ENCODE data around the gene POLD4.

POLD4 gene

GRCh38 chr11:67314218-67314617 is 39.1 kb downstream of the POLD4 start:
- no peak for DNase-seq

GRCh38 chr11:67313125-67313890 is 40.0 kb downstream of the POLD4 start:
- DNase-seq = no peak

- no peak for DNase-seq
Observed at GRCh38 chr11:67312187-67313021, 40.9 kb downstream of the POLD4 start.

GRCh38 chr11:67311556-67312082 is 41.7 kb downstream of the POLD4 start:
- DNase-seq = no peak

- DNase-seq = no peak
Observed at GRCh38 chr11:67311051-67311555, 42.2 kb downstream of the POLD4 start.

- no peak for DNase-seq
Observed at GRCh38 chr11:67310246-67311050, 42.9 kb downstream of the POLD4 start.

GRCh38 chr11:67309661-67310061 is 43.7 kb downstream of the POLD4 start:
- no peak for DNase-seq

GRCh38 chr11:67309166-67309565 is 44.2 kb downstream of the POLD4 start:
- DNase-seq = no peak

- DNase-seq = no peak
Observed at GRCh38 chr11:67308031-67308866, 45.1 kb downstream of the POLD4 start.

GRCh38 chr11:67307545-67308001 is 45.8 kb downstream of the POLD4 start:
- no peak for DNase-seq

- no peak for DNase-seq
Observed at GRCh38 chr11:67306769-67307544, 46.4 kb downstream of the POLD4 start.

GRCh38 chr11:67304511-67305113 is 48.7 kb downstream of the POLD4 start:
- no peak for DNase-seq

- no peak for DNase-seq
Observed at GRCh38 chr11:67303835-67304411, 49.4 kb downstream of the POLD4 start.

- no peak for DNase-seq
Observed at GRCh38 chr11:67303132-67303834, 50.1 kb downstream of the POLD4 start, which contains the start of gene SSH3. Gene SSH3 (plus strand): TSS chr11:67303530. CDS start chr11:67303626, 96 bp downstream.

GRCh38 chr11:67302571-67303131 is 50.7 kb downstream of the POLD4 start:
- DNase-seq = no peak

- no peak for DNase-seq
Observed at GRCh38 chr11:67301951-67302516, 51.3 kb downstream of the POLD4 start.

- DNase-seq = no peak
Observed at GRCh38 chr11:67301313-67301921, 51.9 kb downstream of the POLD4 start.
